Activated naive CD4-positive, alpha-beta T cell treated with anti-CD3 and anti-CD28 coated beads, Interleukin-2, amount 50 U/mL, for 24 hours (primary cell): ENCODE measurements around the gene REX1BD.
A peak's percentile ranks its signal among the peaks of the same experiment; 100 is the strongest.

Experiments used
- H3K27ac Mint-ChIP-seq: one replicate; pipeline ENCODE4 v1.8.0; 2021; ENCODE audit warnings: mild to moderate bottlenecking, mixed read lengths
- H3K27me3 Mint-ChIP-seq: one replicate; pipeline ENCODE4 v1.8.0; 2021; ENCODE audit warnings: mixed read lengths
- H3K36me3 Mint-ChIP-seq: one replicate; pipeline ENCODE4 v1.8.0; 2021; ENCODE audit warnings: mixed read lengths
- H3K4me1 Mint-ChIP-seq: one replicate; pipeline ENCODE4 v1.8.0; 2021; ENCODE audit warnings: mixed read lengths
- H3K4me3 Mint-ChIP-seq: one replicate; pipeline ENCODE4 v1.8.0; 2021; ENCODE audit warnings: mild to moderate bottlenecking, mixed read lengths
- H3K9me3 Mint-ChIP-seq: one replicate; pipeline ENCODE4 v1.8.0; 2021; ENCODE audit warnings: mixed read lengths

REX1BD gene

DNA sequence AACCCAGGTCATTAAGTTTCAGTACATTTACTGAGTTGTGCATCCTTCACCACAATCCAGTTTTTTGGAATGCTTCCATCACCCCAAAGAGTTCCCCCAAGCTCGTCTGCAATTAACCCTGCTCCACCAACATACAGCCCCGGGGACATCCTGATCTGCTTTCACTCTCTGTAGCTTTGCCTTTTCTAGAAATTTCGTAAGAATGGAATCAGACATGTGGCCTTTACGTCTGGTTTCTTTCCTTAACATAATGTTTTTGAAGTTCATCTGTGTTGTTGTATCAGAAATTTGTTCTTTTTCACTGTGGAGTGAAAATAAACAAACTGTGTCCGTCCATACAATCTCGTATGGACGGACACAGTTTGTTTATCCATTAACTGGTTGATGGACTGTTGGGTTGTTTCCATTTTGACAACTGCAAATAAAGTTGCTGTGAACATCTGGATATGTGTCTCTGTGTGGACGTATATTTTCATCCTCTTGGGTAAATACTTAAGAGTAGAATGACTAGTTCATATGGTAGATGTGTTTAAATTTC is 51.2 kb downstream of the REX1BD start:
- Mint-ChIP-seq H3K36me3 (no peaks in the 10 kb centered on the region), H3K27ac (peak overlapping the region; percentile 88), H3K9me3 (no peaks in the 10 kb centered on the region), H3K27me3 (no peaks in the 10 kb centered on the region), H3K4me1 (peaks cover 40% of the 10 kb centered on the region), H3K4me3 (peak overlapping the region; percentile 34)
